SK-N-MC (cell line): ENCODE measurements around the gene UNC93A.

Experiments
- EZH2 ChIP-seq: fragments of 200-600 bp; sonication (generic); IDR thresholded peaks from one replicate; pipeline ENCODE4 v1.6.1; 2017; ENCODE audit warnings: antibody characterized with exemption
- FOXP2 ChIP-seq: optimal IDR thresholded peaks from 2 replicates; pipeline ENCODE3; 2011; ENCODE audit warnings: mild to moderate bottlenecking, moderate library complexity; ENCODE audit not compliant: insufficient read depth; ENCODE audit errors: extremely low read length, control extremely low read depth
- POLR2AphosphoS5 ChIP-seq: IDR thresholded peaks from 2 replicates; pipeline ENCODE4 v1.6.1; 2012; ENCODE audit warnings: mild to moderate bottlenecking, low read depth, low read length, borderline replicate concordance

DNA sequence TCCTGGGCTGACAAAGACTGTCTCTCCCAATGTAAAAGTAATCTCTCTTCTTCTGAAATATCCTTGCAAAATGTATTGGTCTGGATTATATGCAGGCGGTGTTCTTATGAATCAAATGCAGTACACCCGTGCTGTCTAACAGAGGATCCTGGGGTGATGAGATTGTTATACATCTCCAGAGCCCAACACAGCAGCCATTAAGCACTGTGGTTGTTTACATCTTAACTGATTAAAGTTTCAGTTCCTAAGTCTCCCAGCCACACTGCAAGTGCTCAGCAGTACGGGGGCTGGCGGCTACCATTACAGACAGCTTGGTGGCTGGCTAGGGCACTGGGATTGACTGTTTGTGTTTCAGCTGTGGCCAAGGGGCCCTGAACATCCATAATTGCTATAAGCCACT, 7.0 kb downstream of the UNC93A start:
- TF ChIP-seq EZH2 (no peak), POLR2AphosphoS5 (no peak), FOXP2 (no peak)
